Transverse colon (tissue), 4 donors: ENCODE results near the gene SEC61B.

Experiments
- CTCF ChIP-seq, 5 experiments: fragments of 200-600 bp in 3 of 5; fragments of 450-650 bp in 2 of 5; sonication (generic) in 3 of 5; IDR thresholded peaks; 1 replicate in 2 of 5; 2 replicates in 3 of 5; pipeline ENCODE4 v1.5.1; 2016 to 2017; ENCODE audit warnings: antibody characterized with exemption in 5 of 5, inconsistent platforms in 3 of 5, mild to moderate bottlenecking in 2 of 5, moderate library complexity in 1 of 5
- POLR2A ChIP-seq: fragments of 450-650 bp; IDR thresholded peaks from one replicate; pipeline ENCODE4 v1.6.1; 2016; ENCODE audit warnings: antibody characterized with exemption, mild to moderate bottlenecking, moderate library complexity
- POLR2AphosphoS5 ChIP-seq, 3 donors: sonication (generic); formaldehyde crosslinking; IDR thresholded peaks; one replicate each; pipeline ENCODE4 v1.6.1; 2016; ENCODE audit warnings: antibody characterized with exemption in 3 of 3

- TF ChIP-seq POLR2A (no peak), POLR2AphosphoS5 (IDR thresholded peaks at IDR 0.05) (no peak), CTCF (IDR thresholded peaks at IDR 0.05) (no peak)
These were observed 2.4 kb downstream of the SEC61B start for GRCh38 chr9:99224445-99224844.
